CD4-positive, alpha-beta T cell treated with Interleukin-12 subunit alpha and Interleukin-12 subunit beta, for 1 hour (primary cell): ENCODE measurements around the gene PDE8B.
"Not testable (repeated sequence)": the region's sequence is repeated elsewhere in the genome, so short reads cannot be mapped to it uniquely, and the experiment has no call there.

Experiments
- DNase-seq: peaks from one replicate; pipeline ENCODE4 v3.0.0-alpha.2; 2020

PDE8B gene

DNA sequence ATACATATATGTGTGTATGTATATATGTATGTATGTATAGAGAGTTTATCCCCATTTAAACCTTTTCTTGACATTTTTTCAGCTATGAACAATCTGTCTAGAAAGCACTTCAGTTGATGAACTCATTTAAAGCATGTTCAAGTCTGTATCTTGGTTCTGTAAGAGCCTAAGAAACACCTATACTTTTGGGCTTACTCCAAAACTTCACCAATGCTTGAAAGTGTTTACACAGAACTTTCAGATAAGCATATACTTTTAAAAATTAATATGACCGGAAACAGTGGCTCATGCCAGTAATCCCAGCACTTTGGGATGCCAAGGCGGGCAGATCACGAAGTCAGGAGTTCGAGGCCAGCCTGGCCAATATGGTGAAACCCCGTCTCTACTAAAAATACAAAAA, 250.8 kb downstream of the PDE8B start:
- no peak for DNase-seq

GRCh38 chr5:77463905-77464304, 253.4 kb downstream of the PDE8B start:
- DNase-seq = no peak

DNA sequence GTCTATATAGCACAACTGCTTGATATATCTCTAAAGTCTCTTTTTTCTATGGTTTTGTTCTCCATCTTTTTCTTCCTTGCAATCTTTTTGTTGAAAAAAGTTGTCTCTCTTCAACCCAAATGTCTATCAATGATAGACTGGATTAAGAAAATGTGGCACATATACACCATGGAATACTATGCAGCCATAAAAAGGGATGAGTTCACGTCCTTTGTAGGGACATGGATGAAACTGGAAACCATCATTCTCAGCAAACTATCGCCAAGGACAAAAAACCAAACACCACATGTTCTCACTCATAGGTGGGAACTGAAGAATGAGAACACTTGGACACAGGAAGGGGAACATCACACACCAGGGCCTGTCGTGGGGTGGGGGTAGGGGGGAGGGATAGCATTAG, 258.4 kb downstream of the PDE8B start:
- DNase-seq = not testable (repeated sequence)

GRCh38 chr5:77475041-77475440, 264.6 kb downstream of the PDE8B start:
- DNase-seq = not testable (repeated sequence)
